HCT116 (cell line): ENCODE measurements around the gene EEF2KMT. TPM values are rescaled to one million over a fixed set of nuclear protein-coding genes. Genes with fewer than 3 reads are reported as not detected.

Experiments used
- ATAC-seq: fragments of 200-7000 bp; cut with Tn5 transposase; 2 replicates; pipeline ENCODE4 v1.9.1; 2020; ENCODE audit warnings: mild to moderate bottlenecking, moderate library complexity
- BruUV-seq: library from RNA; stranded (reverse); fragments of 400-500 nt; replicated peaks from 2 replicates; lab custom pipeline; 2021; lab: Mats Ljungman, UMichigan
- CTCF ChIA-PET: fragments of 300-600 bp; sonication (Branson Sonifier 250); formaldehyde crosslinking; loops from one replicate; lab custom pipeline; 2021; ENCODE audit warnings: antibody characterized with exemption; lab: Charles Lee
- POLR2A ChIA-PET: fragments of 300-600, 350-600 bp; sonication (Branson Sonifier 250); formaldehyde crosslinking; loops from one replicate; lab custom pipeline; 2021; ENCODE audit warnings: antibody characterized with exemption; lab: Charles Lee
- RAD21 ChIA-PET, 2 experiments: fragments of 300-600 bp; sonication (Branson Sonifier 250); formaldehyde crosslinking; loops; one replicate each; lab custom pipeline; 2023; ENCODE audit warnings: low total read pairs in 2 of 2; ENCODE audit not compliant: uncharacterized antibody in 2 of 2, unreplicated experiment in 2 of 2, low non-redundant PET in 1 of 2; lab: Charles Lee
- DNase-seq: peaks from one replicate; pipeline ENCODE4 v3.0.0-alpha.2; 2010; ENCODE audit warnings: low read depth, low spot score
- H2AFZ ChIP-seq: fragments of 200-600 bp; shearing (Covaris generic), sonication (generic); 2 replicates; pipeline ENCODE4 v1.6.1; 2017; ENCODE audit warnings: low read depth, mixed run types, mixed read lengths, antibody characterized with exemption, low read length; ENCODE audit not compliant: poor library complexity, severe bottlenecking
- H3K27ac ChIP-seq: 2 replicates; pipeline ENCODE4 v1.5.1; 2012; ENCODE audit warnings: low read depth, low read length
- H3K27me3 ChIP-seq: fragments of 200-600 bp; sonication (generic); 2 replicates; pipeline ENCODE4 v1.6.1; 2016; ENCODE audit warnings: mixed run types, low read length, mixed read lengths; ENCODE audit not compliant: insufficient read depth
- H3K36me3 ChIP-seq, 2 experiments: fragments of 200-500 bp in 1 of 2; fragments of 200-600 bp in 1 of 2; sonication (Bioruptor generic) in 1 of 2; sonication (generic) in 1 of 2; 2 replicates each; pipeline versions ENCODE4 v1.5.1 to v1.6.1; 2014 to 2016; ENCODE audit warnings: low read length in 2 of 2, inconsistent platforms in 1 of 2, mixed read lengths in 1 of 2, mixed run types in 1 of 2; ENCODE audit not compliant: insufficient read depth in 2 of 2, control insufficient read depth in 1 of 2
- H3K4me1 ChIP-seq, 2 experiments: fragments of 200-600 bp in 1 of 2; sonication (generic) in 1 of 2; 2 replicates each; pipeline versions ENCODE4 v1.5.1 to v1.6.1; 2012 to 2017; ENCODE audit warnings: low read length in 2 of 2, inconsistent platforms in 1 of 2, mild to moderate bottlenecking in 1 of 2, mixed read lengths in 1 of 2, mixed run types in 1 of 2, moderate library complexity in 1 of 2; ENCODE audit not compliant: insufficient read depth in 2 of 2, control insufficient read depth in 1 of 2
- H3K4me2 ChIP-seq: fragments of 200-600 bp; sonication (generic); 2 replicates; pipeline ENCODE4 v1.6.1; 2017; ENCODE audit warnings: mixed run types, low read length, mixed read lengths
- H3K4me3 ChIP-seq, 2 experiments: fragments of 200-600 bp in 1 of 2; sonication (generic) in 1 of 2; replicated peaks in 1 of 2; 2 replicates each; pipeline ENCODE4 v1.5.1; 2011 to 2016; ENCODE audit warnings: low read length in 2 of 2, control low read depth in 1 of 2, low read depth in 1 of 2, mild to moderate bottlenecking in 1 of 2, mixed read lengths in 1 of 2, mixed run types in 1 of 2
- H3K79me2 ChIP-seq: fragments of 200-600 bp; sonication (generic); 2 replicates; pipeline ENCODE4 v1.6.1; 2017; ENCODE audit warnings: mild to moderate bottlenecking, mixed run types, low read length, moderate library complexity, mixed read lengths; ENCODE audit not compliant: insufficient read depth
- H3K9ac ChIP-seq: fragments of 200-600 bp; sonication (generic); 2 replicates; pipeline ENCODE4 v1.6.1; 2016; ENCODE audit warnings: low read length, mixed read lengths
- H3K9me2 ChIP-seq: fragments of 200-600 bp; sonication (generic), shearing (Covaris generic); 2 replicates; pipeline ENCODE4 v1.6.1; 2017; ENCODE audit warnings: mixed run types, mild to moderate bottlenecking, moderate library complexity; ENCODE audit not compliant: insufficient read depth
- H3K9me3 ChIP-seq, 2 experiments: fragments of 200-500 bp in 1 of 2; fragments of 200-600 bp in 1 of 2; sonication (Bioruptor generic) in 1 of 2; sonication (generic) in 1 of 2; 2 replicates each; pipeline ENCODE4 v1.6.1; 2014 to 2017; ENCODE audit warnings: low read length in 2 of 2, mixed read lengths in 2 of 2, inconsistent platforms in 1 of 2, low read depth in 1 of 2, mild to moderate bottlenecking in 1 of 2, mixed run types in 1 of 2, moderate library complexity in 1 of 2; ENCODE audit not compliant: control insufficient read depth in 1 of 2, insufficient read depth in 1 of 2
- H4K20me1 ChIP-seq: fragments of 200-600 bp; sonication (generic), shearing (Covaris generic); 2 replicates; pipeline ENCODE4 v1.6.1; 2017; ENCODE audit warnings: mixed run types, mild to moderate bottlenecking, moderate library complexity; ENCODE audit not compliant: insufficient read depth
- CBX3 ChIP-seq: IDR thresholded peaks from 2 replicates; pipeline ENCODE4 v1.6.1; 2012; ENCODE audit warnings: low read depth
- CEBPB ChIP-seq: IDR thresholded peaks from 2 replicates; pipeline ENCODE4 v1.6.1; 2012; ENCODE audit warnings: low read depth
- EGR1 ChIP-seq: IDR thresholded peaks from 2 replicates; pipeline ENCODE4 v1.6.1; 2012; ENCODE audit warnings: low read depth
- EZH2 ChIP-seq: fragments of 200-600 bp; sonication (generic); IDR thresholded peaks from 2 replicates; pipeline ENCODE4 v1.6.1; 2017; ENCODE audit warnings: antibody characterized with exemption, mixed run types
- FOSL1 ChIP-seq: IDR thresholded peaks from 2 replicates; pipeline ENCODE4 v1.6.1; 2012; ENCODE audit warnings: low read depth
- JUND ChIP-seq: IDR thresholded peaks from 2 replicates; pipeline ENCODE4 v1.6.1; 2012
- POLR2AphosphoS5 ChIP-seq: IDR thresholded peaks from 2 replicates; pipeline ENCODE4 v1.6.1; 2011; ENCODE audit warnings: mild to moderate bottlenecking, low read depth, low read length, moderate library complexity
- RAD21 ChIP-seq: IDR thresholded peaks from 2 replicates; pipeline ENCODE4 v1.6.1; 2012; ENCODE audit warnings: low read depth, mild to moderate bottlenecking
- SP1 ChIP-seq: IDR thresholded peaks from 2 replicates; pipeline ENCODE4 v1.6.1; 2012; ENCODE audit warnings: low read depth
- SRF ChIP-seq: IDR thresholded peaks from 2 replicates; pipeline ENCODE4 v1.6.1; 2012; ENCODE audit warnings: low read depth
- ZFX ChIP-seq: fragments of 450-650 bp; IDR thresholded peaks from 2 replicates; pipeline ENCODE4 v1.6.1; 2017
- ZNF274 ChIP-seq: fragments of 200-500 bp; sonication (Bioruptor generic); IDR thresholded peaks from 2 replicates; pipeline ENCODE4 v1.6.1; 2014; ENCODE audit warnings: mild to moderate bottlenecking, low read depth, low read length, inconsistent platforms
- intact Hi-C: fragments of 100-400 bp; cut with micrococcal nuclease; formaldehyde crosslinking; loops from 2 replicates; pipeline ENCODE4 v1.10.0; 2022
- total RNA-seq: library from RNA; stranded (reverse); gene quantifications from one replicate; pipeline ENCODE4 v1.2.1, GENCODE V29; 2021; ENCODE audit not compliant: unreplicated experiment
- TF ChIP-seq, protein P1 (sequence below): IDR thresholded peaks from 2 replicates; pipeline ENCODE4 v1.6.1; 2012
- TF ChIP-seq, protein P2 (sequence below): IDR thresholded peaks from 2 replicates; pipeline ENCODE4 v1.6.1; 2012

The EEF2KMT gene
- total RNA-seq, 1 experiment from 2014 or later: 25.6 TPM

DNA sequence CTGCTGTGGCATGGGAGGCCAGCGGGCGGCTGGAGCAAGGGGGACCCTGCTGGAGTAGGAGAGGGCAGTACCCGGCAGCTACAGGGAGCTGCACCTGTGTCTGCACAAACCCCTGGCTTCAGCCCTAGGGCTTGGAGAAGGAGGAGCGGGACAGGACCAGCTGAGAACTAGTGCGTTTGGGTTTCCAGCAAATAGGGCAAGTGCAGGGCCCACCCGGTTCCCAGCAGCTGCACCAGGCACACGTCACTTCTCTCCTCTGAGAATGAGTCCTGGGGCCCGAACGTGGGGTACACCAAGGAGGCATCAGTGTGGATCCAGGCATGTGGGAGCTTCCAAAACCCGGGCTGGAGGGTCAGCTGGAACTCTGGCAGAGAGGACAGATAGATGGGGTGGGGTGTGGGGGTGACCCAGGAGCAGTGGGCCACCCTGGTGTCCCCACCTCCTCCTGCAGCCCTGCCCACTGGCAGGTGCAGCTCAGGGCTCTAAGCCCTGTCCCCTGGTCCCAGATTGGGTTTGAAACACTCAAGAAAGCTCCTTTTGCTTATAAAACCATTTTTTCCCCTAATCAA, 37.4 kb downstream of the EEF2KMT start:
- BruUV-seq: no TSS peak
- H3K36me3 ChIP-seq: no peaks in the 10 kb centered on the region
- intact Hi-C loops: no loop called here
- H3K4me3 ChIP-seq: no peak overlapping the region
- ATAC-seq (no peak), DNase-seq (no peak)
- POLR2A ChIA-PET: interaction anchor here (1.0 kb wide), 1 partner anchor 26 kb away, joined by 4 read pairs; the partner anchor contains the start of gene NAGPA
- no peak overlapping the region for H3K4me2 ChIP-seq
- no peak overlapping the region for H2AFZ ChIP-seq
- CTCF ChIA-PET: no interaction called here
- RAD21 ChIA-PET: no interaction called here
- peaks cover 10% of the 10 kb centered on the region; the same call in 1 of the 2 replicates for H3K27me3 ChIP-seq
- no peaks in the 10 kb centered on the region for H3K79me2 ChIP-seq
- H3K9me2 ChIP-seq: no peaks in the 10 kb centered on the region
- H3K9ac ChIP-seq: no peak overlapping the region
- H4K20me1 ChIP-seq: no peaks in the 10 kb centered on the region
- TF ChIP-seq CEBPB: no peak
- TF ChIP-seq, protein P1, sequence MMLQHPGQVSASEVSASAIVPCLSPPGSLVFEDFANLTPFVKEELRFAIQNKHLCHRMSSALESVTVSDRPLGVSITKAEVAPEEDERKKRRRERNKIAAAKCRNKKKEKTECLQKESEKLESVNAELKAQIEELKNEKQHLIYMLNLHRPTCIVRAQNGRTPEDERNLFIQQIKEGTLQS: no peak
- TF ChIP-seq EZH2: no peak
- TF ChIP-seq EGR1: no peak
- TF ChIP-seq RAD21: no peak
- TF ChIP-seq FOSL1: no peak
- TF ChIP-seq SRF: no peak
- no peak for TF ChIP-seq ZFX
- TF ChIP-seq SP1: no peak
- TF ChIP-seq JUND: no peak
- TF ChIP-seq CBX3: no peak
- TF ChIP-seq POLR2AphosphoS5: no peak
- no peak for TF ChIP-seq ZNF274
- TF ChIP-seq, protein P2, sequence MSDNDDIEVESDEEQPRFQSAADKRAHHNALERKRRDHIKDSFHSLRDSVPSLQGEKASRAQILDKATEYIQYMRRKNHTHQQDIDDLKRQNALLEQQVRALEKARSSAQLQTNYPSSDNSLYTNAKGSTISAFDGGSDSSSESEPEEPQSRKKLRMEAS: no peak
- no peaks in the 10 kb centered on the region for H3K9me3 ChIP-seq
- H3K27ac ChIP-seq: no peak overlapping the region
- H3K4me1 ChIP-seq: peaks cover 0 to 5% of the 10 kb centered on the region in 2 experiments; a peak in 1 of 4 replicates
